SU-DHL-6 (cell line): Measurements from ENCODE around the gene IDS.
"Not testable (repeated sequence)": the region's sequence is repeated elsewhere in the genome, so short reads cannot be mapped to it uniquely, and the experiment has no call there.

Source experiments
- CTCF ChIP-seq: fragments of 200-600 bp; sonication (generic); IDR thresholded peaks from one replicate; pipeline ENCODE4 v1.5.1; 2017; ENCODE audit warnings: antibody characterized with exemption, mild to moderate bottlenecking, low read length, moderate library complexity; ENCODE audit not compliant: insufficient read depth, poor library complexity, severe bottlenecking
- EZH2phosphoT487 ChIP-seq: fragments of 200-600 bp; sonication (generic), shearing (Covaris generic); conservative IDR thresholded peaks from 2 replicates; pipeline ENCODE4 v1.6.1; 2018; ENCODE audit warnings: mild to moderate bottlenecking, antibody characterized with exemption, low read length, moderate library complexity, mixed read lengths

DNA sequence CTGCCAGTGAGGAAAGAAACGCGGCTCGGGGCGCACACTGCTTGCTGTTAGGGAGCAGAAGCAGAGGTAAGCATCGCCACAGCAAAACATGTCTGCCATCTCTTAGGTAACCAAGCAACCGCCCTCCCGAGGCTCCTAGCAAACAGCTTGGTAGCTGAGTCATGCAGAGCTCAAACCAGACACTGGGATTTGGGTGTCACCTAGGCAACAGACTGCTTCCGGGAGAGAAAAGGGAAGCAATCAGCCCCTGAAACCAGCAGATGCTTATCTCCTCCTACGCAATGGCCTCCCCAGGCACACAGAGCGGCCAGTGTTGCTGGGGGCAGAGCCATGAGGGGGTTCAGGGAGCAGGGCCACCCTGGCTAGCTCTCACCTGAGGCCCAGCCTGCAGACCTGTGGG lies 1.7 kb downstream of the IDS start:
- TF ChIP-seq CTCF, EZH2phosphoT487: not testable (repeated sequence)
